ENCODE data around the gene PODNL1.
"Not testable (repeated sequence)": the region's sequence is repeated elsewhere in the genome, so short reads cannot be mapped to it uniquely, and the experiment has no call there.

Gene PODNL1, protein sequence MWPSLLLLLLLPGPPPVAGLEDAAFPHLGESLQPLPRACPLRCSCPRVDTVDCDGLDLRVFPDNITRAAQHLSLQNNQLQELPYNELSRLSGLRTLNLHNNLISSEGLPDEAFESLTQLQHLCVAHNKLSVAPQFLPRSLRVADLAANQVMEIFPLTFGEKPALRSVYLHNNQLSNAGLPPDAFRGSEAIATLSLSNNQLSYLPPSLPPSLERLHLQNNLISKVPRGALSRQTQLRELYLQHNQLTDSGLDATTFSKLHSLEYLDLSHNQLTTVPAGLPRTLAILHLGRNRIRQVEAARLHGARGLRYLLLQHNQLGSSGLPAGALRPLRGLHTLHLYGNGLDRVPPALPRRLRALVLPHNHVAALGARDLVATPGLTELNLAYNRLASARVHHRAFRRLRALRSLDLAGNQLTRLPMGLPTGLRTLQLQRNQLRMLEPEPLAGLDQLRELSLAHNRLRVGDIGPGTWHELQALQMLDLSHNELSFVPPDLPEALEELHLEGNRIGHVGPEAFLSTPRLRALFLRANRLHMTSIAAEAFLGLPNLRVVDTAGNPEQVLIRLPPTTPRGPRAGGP

DNA sequence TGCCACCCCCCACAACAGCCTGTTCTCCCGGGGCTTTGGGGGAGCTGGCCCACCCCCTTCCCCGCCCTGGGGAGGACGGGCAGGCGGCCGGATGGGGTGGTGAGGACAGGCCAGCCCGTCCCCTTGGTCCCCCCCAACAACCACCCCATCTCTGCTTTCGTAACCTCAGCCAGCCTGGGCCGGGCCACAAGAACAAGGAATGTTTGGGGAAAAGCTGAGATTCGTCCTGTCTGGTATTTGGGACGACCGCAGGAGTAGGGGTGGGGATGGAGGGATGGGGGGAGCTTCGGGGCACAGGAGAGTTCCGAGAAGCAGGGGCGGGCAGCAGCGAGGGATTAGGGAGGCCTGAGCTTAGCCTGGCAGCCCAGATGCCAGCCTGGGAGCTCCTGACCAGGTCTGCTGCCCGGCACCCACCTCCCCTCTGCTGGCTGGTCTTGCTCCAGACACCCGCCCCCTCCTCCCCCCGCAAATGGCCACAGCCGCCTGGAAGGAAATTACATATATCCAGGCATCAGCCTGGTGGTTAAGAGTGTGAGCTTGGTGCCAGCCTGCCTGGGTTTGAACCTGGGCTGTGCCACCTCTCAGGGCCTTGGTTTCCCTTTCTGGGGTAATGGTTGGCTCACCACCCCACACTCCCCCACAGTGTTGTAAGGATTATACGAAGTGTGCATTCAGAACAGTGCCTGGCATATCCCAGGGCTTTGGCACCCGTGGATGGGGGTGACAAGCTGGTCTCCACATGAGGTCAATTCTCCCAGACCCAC is at the start of gene PODNL1:
Gene PODNL1 (minus strand): TSS at position 117 of the 764 bp plus-strand sequence. CDS start 236 bp downstream, outside the sequence.
- no peak for DNase-seq

DNA sequence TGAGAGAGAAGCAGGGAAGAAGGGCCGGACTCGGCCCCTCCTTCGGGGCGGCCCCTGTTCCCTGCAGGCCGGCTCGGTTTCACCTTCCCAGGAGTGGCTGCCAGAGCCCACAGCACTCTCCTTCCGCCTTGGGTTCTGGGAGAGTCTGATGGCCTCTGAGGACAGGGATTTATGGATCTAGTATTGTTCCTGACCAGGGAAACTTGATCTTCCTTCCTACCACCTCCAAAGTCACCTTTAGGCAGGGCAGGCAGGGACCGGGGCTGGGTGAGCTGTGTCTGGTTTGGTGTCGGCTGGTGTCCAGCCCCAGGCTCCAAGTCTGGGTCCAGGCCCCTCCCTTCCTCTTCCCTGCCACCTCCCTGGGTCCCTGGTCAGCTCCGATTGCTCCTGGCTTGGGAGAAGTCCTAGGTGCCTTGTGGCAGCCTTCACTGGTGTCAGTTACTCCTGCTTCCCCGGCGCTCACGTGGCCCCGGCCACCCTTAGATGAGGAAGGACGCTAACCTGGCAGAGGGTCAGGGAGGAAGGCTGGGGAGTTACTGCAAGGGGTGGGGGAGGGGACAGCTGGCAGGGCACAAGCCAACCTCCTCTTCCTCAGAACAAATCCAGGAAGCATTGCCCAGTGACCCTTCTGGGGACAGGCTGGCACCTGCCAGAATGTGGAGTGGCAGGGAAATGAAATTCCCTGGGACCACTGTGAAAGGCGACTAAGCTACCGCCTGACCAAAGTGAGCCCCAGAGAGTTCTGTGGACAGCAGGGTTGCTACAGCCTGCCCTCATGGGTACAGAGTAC is 49.1 kb upstream of the PODNL1 start:
- DNase-seq = no peak

DNA sequence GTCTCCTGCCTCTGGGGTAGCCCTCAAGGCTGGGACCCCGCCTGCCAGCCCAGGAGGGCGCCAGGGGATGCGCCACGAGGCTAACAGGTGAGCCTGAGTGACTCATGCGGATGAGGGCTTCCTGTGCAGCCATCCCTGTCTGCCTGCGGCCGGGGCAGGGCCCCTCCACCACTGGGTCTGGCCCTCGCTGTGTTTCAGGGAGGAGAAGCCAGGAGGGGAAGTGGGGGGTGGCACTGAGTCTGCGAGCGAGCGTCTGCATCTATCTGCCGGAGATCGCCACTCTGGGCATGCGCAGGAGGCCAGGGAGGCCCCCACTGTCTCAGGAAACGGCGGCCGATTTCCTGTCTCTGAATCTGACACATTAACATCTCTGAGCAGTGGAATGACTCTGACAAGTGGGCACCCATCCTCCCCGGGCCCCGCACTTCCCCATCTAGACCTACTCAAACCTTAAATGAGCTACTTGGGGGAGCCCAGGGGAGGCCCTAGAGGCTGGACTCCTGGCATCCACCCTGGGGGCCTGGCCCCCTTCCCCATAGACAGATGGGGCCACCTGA is 48.2 kb upstream of the PODNL1 start:
- DNase-seq = no peak

DNA sequence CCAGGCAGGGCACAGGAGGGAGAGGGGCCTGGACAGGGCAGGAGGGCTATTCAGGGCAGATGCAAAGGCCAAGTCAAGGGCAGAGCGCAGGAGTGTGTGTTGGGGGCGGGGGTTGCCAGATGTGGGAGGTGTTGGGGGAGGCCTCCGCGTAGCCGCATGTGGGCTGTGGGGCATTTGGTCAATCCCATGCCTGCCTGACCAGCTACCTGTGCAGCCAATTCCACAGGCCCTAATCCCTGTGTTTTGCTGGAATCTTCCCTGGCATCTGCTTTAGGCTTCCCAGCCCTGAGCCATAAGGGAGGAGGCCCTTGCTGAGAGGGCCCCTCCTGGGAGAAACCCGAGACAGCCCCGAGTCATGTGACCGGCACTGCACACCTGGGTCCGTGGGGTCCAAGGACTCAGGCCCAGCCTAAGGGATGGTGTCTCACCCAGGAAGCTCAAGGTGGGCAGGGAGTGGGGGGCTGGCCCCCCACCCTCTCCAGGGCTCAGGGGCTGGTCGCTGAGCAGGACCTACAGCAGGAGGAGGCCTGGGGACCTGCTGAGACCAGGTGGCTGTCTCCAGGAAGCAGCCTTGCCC is 47.6 kb upstream of the PODNL1 start:
- DNase-seq = no peak

DNA sequence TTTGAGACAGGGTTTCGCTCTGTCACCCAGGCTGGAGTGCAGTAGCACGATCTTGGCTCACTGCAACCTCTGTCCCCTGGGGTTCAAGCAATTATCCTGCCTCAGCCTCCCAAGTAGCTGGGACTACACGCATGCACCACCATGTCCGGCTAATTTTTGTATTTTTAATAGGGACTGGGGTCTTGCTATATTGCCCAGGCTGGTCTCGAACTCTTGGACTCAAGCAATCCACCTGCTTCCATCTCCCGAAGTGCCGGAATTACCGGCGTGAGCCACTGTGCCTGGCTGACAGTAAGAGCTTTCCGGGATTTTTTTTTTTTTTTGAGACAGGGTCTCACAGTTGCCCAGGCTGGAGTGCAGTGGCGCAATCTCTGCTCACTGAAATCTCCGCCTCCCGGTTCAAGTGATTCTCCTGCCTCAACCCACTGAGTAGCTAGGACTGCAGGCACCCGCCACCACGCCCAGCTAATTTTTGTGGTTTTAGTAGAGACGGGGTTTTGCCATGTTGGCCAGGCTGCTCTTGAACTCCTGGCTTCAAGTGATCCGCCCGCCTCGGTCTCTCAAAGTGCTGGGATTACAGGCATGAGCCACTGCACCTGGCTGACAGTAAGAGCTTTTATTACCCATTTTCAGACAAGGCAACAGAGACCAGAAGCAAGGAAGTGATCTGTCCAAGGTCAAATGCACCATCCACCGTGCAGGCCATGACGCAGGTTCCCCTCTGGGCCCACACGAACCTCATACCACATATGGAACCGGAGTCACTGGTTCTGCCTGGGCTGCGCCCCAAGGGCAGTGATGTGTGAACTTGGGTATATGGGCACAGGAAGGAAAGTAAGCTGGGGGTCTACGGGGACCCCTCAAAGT is 46.9 kb upstream of the PODNL1 start:
- no peak for DNase-seq

DNA sequence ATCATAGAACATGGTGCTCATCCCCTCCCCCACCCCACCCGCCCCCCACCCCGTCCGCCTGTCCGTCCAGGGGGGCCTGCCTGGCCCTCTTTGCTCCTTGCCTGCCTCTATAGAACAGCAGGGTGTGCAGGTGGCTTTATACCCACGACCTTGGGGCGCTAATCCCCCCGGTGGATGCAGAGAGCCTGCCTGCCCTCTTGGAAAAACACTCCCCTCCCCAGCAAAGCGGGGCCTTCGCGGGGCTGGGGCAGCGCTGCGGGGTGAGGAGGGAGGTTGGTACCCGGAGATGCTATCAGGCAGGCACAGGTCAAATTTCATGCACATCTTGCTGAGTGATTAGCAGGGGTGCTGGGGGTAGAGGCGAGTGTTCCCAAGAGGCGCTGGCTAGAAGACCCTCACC is 46.0 kb upstream of the PODNL1 start:
- DNase-seq = no peak

DNA sequence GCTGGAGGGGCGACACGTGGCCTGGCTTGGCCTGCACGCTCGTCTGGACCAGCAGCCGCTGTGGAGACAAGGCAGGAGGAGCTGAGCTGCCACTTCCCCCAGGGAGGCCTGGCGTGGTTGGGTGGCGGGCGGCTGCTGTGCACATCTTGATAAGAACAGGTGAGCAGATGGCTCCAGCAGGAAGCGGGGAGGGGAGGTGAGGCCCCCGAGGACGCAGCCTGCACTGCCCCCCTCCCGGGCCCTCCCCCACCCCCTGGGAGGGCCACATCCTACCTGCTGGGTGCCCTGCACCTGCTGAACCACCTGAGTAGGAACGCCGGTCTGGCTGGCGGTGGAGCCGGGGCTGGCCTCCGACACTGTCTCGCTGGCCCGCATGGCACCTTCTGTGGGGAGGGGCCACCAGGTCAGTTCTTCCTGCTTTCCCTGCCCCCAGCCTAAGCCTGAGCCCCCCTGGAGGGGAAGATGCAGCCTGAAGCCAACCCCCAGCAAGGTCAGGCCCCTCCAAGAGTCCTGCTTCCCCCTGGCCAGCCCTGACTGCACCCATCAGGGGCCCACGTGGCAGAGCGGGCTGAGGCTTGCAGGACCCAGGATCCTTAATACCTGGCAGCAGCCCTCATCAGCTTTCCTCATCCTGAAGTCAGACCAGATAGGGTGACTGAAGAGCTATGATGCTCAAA is 45.1 kb upstream of the PODNL1 start:
- DNase-seq = no peak

DNA sequence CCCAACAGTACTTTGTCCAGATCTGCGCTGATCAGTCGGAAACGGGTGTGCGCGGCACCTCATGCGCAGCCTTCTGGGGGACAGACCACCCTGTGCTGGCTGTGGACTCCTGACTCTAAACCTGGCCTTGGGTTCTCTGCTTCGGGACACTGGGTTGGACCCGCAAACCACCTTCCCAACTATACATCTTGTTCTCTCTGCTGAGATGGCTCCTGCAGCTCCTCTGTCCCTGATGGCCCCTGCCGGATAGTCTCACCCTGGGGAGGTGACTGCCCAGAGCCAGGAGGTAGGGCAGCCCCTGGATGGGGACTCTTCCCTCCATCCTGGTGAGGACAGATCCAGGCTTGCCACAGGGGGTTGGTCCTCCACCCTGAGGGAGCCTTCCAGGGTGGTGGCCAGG is 44.6 kb upstream of the PODNL1 start:
- DNase-seq = no peak

DNA sequence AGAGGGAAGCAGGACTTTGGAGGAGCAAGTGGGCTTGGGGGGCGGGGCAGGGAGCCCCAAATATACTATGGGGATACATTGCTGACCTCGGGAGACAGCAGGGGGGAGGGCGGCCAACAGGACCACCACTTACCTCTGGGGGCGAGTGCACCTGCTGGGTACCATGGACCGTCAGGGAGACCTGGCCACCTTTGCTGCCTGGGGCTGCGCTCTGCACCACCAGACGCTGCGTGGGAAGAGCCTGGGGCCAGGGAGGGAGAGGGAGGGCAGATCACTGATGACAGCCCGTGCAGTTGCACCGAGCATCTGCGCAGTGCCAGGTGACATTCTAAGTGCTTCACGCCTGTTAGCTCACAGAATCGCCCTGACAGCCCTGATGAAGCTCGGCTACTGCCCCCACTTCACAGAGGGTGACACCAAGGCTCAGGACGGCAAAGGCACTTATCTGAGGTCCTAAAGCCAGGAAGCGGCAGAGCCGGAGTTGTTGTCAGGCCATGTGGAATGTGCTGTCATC is 43.8 kb upstream of the PODNL1 start:
- no peak for DNase-seq

DNA sequence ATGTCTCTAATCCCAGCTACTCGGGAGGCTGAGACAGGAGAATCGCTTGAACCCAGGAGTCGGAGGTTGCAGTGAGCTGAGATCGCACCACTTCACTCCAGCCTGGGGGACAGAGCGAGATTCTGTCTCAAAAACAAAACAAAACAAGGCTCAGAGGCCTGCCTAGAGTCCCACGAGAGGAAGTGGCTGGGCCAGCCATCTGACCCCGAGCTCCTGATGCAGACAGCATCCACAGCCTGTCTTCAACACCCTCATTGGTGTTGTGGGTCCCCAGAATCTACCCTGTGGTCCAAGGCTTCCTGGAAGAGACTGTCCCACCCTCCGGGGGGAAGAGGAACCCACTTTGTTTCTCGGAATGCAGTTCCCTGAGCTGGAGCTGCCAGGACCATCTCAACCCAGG is 43.2 kb upstream of the PODNL1 start:
- DNase-seq = no peak

DNA sequence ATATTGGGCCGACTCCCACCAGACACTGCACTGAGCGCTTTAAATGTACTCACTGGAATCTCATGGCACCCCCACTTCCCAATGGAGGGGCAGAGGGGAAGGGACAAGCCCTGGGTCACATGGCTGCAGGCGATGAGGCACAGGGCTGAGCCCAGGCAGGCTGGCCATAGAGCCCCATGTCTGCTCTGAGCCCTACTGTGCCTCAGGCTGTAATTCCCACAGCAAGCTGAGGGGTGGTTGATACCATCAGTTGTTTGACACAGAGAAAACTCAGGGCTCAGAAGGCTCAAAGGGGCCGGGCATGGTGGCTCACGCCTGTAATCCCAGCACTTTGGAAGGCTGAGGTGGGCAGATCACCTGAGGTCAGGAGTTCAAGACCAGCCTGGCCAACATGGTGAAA is 42.8 kb upstream of the PODNL1 start:
- no peak for DNase-seq

DNA sequence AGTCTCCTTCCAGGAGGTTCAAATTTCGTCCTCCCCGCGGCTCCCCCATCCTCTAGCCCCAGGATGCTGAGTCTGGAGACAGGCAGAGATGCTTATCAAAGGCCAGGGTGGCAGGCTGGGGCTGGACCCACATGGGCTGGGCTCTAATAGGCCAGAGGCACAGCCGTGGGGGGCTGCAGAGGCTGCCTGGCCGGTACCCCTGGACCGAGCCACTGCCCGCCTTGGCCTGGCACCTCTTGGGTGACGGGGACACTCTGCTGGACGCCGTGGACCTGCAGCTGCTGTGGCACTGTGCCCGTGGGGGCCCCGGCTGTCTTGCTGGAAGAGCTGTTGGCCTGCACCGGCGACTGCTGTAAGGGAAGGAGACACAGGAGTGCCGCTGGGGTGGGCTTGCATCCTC is 42.1 kb upstream of the PODNL1 start:
- DNase-seq = no peak

DNA sequence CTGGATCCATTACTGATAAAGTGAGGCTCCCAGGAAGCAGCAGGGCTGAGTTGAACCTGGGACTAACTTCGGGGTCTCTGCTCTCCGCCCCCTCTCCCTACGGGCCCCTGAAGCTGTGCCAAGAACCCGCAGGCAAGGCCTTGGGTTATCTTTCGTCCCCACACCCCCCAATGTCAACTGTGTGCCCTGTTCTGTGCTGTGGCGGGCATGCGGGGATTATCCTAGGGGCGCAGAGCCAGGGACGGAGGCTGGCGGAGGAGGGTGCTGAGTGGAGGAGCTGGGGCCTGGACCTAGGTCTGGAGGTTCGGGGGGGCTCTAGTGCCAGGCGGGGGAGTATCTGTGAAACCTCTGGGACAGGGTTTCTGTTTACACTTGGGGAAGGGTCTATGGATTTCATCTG is 41.5 kb upstream of the PODNL1 start:
- no peak for DNase-seq

DNA sequence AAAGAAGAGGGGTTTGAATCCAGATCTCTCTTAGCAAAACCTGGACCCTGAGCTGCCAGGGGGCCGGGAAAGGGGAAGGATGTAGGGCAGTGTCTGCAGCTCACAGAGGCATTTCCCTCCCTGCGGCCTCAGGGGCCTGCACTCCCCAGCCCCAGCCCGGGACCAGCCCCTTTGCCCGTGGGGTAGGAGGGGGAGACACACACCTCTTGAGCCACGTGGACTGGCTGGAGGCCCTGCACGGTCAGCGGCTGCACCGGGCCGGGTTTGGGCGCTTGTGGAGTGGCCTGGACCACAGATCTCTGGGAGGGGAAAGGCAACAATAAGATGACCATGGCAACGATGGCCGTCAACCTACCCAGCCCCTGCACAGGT is 41.0 kb upstream of the PODNL1 start:
- DNase-seq = no peak

DNA sequence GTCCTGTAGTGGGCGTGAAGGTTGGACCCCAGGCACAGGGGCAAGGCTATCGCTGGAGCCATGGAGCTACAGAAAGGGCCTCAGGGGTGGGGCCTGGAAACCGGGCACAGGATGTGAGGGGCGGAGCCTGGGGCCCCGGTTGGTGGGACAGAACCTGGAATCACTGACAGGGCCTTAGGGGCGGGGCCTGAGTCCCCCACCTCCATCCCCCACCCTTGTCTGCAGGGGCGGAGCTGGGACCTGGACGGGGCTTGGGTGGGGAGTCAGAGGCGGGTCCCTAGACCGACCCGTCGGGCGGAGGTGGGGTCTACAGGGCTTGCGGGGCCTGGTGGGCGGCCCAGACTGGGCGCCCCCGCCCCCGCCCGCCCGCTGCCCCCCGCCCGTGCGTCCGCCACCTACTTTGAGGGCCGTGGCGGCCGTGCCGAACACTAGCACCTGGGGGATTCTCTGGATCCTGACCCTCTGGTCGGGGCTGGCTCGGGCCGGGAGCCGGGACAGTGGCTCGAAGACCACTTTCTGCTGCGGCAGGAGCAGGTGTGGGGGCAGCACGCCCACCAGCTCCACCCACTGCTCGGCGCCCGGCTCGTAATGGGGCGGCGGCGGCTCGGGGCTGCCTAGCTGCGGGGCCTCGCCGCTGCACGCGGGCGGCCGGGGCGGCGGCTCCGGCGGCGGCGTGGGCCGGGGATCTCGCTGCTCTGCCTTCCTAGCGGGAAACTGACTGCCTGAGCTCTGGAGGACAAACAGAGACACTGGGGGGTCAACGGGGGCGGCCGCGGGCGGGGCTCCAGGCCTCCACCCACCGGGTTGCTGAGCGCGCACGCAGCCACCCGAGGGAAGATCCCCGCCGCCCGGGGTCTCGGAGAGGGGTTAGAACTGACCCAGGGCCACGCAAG is 40.4 kb upstream of the PODNL1 start:
- peak; percentile 30 to 62 for DNase-seq

DNA sequence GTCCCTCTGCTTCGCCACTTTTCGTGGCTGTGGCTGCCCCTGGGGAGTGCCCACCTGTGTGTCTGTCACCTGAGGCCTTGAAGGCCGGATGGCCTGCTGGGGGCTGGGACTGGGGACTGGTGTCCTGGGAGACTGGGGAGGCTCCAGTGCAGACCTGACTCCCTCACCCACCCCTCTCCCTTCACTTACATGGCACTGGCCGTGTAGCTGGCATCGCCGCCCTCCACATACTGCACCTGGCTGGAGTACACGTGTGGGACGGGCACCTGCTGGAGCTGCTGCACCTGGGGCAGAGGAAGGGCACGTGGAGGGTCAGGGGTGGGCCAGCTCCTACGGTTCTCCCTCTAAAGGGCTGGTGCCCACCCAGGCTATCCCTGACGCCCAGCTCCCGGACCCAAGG is 39.6 kb upstream of the PODNL1 start:
- no peak for DNase-seq

DNA sequence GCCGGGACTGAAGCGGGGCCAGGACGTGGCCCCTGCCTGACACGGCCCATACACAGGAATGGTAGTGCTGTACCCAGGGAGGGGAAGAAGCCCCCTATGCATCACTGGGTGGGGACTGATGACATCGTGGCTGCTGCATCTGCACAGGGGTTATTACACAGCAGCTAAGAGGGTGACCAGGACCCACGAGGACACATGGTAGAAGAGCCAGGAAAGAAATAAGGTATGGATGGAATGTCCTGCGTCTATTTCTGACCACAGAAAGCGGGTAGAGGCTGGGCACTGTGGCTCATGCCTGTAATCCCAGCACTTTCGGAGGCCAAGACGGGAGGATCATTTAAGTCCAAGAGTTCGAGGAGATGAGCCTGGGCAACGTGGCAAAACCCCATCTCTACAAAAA is 38.2 kb upstream of the PODNL1 start:
- no peak for DNase-seq

DNA sequence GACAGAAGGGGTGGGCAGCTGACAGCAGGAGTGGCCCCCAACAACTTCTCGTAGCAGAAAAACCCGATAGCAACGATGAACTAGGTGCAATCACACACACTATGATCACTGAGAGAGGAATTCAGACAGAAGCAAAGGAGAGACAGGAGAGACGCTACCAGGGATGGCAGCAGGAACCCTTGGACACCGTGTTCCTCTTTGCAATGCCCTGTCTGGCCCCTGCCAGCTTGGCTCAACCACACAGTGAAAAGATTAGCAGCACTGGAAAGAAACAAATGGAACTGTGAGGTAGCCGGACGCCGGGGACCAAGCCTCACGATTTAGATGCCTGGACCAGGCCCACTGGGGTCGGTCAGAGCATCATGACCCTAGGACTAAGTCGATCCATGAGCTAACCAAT is 37.7 kb upstream of the PODNL1 start:
- no peak for DNase-seq

DNA sequence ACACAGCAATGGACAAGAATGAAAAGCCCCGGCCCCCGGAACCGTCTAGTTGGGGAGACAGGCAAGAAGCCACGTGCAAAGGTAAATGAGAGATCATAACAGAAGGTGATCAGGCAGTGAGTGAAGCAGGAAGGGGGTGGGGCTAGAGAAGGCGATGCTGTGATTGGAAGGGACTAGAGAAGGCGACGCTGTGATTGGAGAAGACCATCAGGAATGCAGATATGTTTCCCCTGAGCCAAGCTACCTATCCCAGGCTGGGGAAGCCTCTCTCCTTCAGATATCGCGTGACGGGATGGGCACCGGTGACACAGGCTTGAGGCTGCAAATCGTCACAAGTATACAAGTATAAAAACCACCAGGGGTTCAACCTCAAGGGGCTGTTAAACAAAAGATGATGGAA is 35.9 kb upstream of the PODNL1 start:
- DNase-seq = no peak

DNA sequence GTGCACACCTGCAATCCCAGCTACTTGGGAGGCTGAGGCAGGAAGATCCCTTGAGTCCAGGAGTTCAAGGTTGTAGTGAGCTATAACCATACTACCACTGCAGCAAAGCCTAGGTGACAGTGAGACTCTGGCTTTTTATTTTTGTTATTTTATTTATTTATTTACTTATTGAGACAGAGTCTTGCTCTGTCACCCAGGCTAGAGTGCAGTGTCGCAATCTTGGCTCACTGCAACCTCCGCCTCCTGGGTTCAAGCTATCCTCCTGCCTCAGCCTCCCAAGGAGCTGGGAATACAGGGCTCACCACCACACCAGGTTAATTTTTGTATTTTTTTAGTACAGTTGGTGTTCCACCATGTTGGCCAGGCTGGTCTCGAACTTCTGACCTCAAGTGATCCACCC is 35.3 kb upstream of the PODNL1 start:
- DNase-seq = not testable (repeated sequence)

Data from NCI-H1930 (cell line).